Epithelial cell of esophagus (primary cell): ENCODE measurements around the gene EFTUD2.

Source experiments
- DNase-seq: peaks from one replicate; pipeline ENCODE4 v3.0.0; 2010; ENCODE audit warnings: low read depth
- H3K4me3 ChIP-seq: 2 replicates; pipeline ENCODE4 v1.5.1; 2011; ENCODE audit warnings: mild to moderate bottlenecking, low read length, control low read depth
- TF ChIP-seq, protein P1 (sequence below): IDR thresholded peaks from 2 replicates; pipeline ENCODE4 v1.5.1; 2011; ENCODE audit warnings: low read depth, mild to moderate bottlenecking, low read length, control low read depth, inconsistent platforms; ENCODE audit not compliant: insufficient read depth; ENCODE audit errors: missing control alignments

The EFTUD2 gene

DNA sequence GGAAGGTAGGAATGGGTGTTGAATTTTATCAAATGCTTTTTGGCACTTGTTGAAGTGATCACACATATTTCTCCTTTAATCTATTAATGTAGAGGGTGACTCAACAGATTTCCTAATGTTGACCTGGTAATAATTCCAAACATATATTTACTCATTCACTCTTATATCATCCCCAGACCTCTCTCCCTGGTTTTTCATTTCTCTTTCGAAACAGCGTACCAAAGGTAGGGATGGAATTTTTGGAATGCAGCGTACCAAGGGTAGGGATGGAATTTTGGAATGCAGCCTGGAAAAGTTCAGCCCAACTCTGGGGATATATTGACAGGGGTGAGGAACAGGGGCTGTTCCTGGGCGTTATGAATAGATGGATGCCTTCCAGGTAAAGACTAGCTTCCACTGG, 41.1 kb upstream of the EFTUD2 start:
- TF ChIP-seq, protein P1, sequence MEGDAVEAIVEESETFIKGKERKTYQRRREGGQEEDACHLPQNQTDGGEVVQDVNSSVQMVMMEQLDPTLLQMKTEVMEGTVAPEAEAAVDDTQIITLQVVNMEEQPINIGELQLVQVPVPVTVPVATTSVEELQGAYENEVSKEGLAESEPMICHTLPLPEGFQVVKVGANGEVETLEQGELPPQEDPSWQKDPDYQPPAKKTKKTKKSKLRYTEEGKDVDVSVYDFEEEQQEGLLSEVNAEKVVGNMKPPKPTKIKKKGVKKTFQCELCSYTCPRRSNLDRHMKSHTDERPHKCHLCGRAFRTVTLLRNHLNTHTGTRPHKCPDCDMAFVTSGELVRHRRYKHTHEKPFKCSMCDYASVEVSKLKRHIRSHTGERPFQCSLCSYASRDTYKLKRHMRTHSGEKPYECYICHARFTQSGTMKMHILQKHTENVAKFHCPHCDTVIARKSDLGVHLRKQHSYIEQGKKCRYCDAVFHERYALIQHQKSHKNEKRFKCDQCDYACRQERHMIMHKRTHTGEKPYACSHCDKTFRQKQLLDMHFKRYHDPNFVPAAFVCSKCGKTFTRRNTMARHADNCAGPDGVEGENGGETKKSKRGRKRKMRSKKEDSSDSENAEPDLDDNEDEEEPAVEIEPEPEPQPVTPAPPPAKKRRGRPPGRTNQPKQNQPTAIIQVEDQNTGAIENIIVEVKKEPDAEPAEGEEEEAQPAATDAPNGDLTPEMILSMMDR, result no peak
- peak; percentile 81 for DNase-seq
- H3K4me3 ChIP-seq, result no peak overlapping the region

DNA sequence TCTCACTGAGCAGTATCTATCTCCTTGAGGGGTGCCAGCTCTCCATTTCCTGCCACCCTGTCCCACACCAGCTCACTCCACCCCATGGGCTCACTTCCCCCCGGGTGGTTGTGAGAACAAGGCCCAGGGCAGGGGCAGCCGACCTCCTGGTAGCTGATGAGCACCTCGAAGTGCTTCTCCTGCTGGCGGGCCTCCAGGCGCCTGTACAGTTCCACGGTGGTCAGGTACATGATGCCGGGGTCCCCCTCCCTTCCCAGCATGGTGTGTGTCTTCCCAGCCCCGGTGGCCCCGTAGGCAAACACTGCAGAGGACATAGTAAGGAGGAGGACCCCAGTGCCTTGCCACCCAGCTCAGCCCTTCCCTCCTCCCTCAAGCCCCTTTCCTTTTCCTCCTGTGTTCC, 35.9 kb upstream of the EFTUD2 start:
- TF ChIP-seq, protein P1, result no peak

GRCh38 chr17:44934745-44935105, 35.5 kb upstream of the EFTUD2 start:
- H3K4me3 ChIP-seq, result no peak overlapping the region
- no peak for DNase-seq
- TF ChIP-seq, protein P1, result no peak

More for the DNA sequence above, 35.9 kb upstream of the EFTUD2 start:
- H3K4me3 ChIP-seq, result no peak overlapping the region
- no peak for DNase-seq

- TF ChIP-seq, protein P1, result no peak
Measured at GRCh38 chr17:44933824-44934744, 34.8 kb upstream of the EFTUD2 start.

GRCh38 chr17:44932787-44933097, 33.5 kb upstream of the EFTUD2 start:
- TF ChIP-seq, protein P1, result no peak
- no peak overlapping the region for H3K4me3 ChIP-seq
- DNase-seq, result no peak

More at GRCh38 chr17:44933824-44934744, 34.8 kb upstream of the EFTUD2 start:
- DNase-seq, result no peak
- H3K4me3 ChIP-seq, result no peak overlapping the region

- TF ChIP-seq, protein P1, result no peak
- DNase-seq, result no peak
- H3K4me3 ChIP-seq, result no peak overlapping the region
Measured at GRCh38 chr17:44932096-44932786, 33.0 kb upstream of the EFTUD2 start.
